ENCODE measurements around the gene VCAM1. TPM values are rescaled to one million over a fixed set of nuclear protein-coding genes. Genes with fewer than 3 reads are reported as not detected.

VCAM1 gene
- polyA plus RNA-seq, 4 donors: 0.22 to 14.6 (median 3.2) TPM

DNA sequence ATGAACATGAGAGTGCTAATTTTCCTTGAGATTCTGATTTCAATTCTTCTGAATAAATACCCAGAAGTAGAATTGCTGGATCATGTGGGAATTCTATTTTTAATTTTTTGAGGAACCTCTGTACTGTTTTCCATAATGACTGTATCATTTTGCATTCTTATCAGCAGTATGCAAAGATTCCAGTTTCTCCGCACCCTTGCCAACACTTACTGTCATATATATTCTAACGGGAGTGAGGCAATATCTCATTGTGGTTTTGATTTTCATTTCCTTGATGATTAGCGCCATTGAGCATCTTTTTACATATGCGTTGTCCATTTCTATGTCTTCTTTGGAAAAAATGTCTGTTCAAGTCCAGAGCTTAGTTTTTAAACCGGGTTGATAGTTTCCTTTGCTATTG, 33.2 kb downstream of the VCAM1 start:
- Histone ChIP-seq H3K4me1 (ENCODE audit: control insufficient read depth in 3 of 3, insufficient read depth in 2 of 3, low read depth in 1 of 3, low read length in 2 of 3) (no peaks in the 10 kb centered on the region), H3K27me3 (ENCODE audit: control insufficient read depth in 3 of 3, insufficient read depth in 3 of 3, low read length in 3 of 3) (no peaks in the 10 kb centered on the region), H3K27ac (ENCODE audit: low read depth in 1 of 3, low read length in 2 of 3) (no peak overlapping the region), H3K36me3 (ENCODE audit: control insufficient read depth in 3 of 3, insufficient read depth in 2 of 3, low read depth in 1 of 3, low read length in 3 of 3) (no peaks in the 10 kb centered on the region), H3K4me3 (ENCODE audit: low read depth in 1 of 3, low read length in 3 of 3) (no peak overlapping the region), H3K9me3 (ENCODE audit: control insufficient read depth in 2 of 2, insufficient read depth in 1 of 2, low read depth in 1 of 2, low read length in 1 of 2) (no peaks in the 10 kb centered on the region)
- FAIRE-seq: no peak
- DNase-seq: no peak
- WGBS, 3 donors: 84 to 89% (median 85%) methylated on average over 5 of the region's 5 CpGs

GRCh38 chr1:100757946-100758345, 38.4 kb downstream of the VCAM1 start:
- no peaks in the 10 kb centered on the region for H3K27me3 ChIP-seq (ENCODE audit: control insufficient read depth in 3 of 3, insufficient read depth in 3 of 3, low read length in 3 of 3)
- WGBS, 3 donors: 68 to 87% (median 74%) methylated on average over 4 of the region's 4 CpGs

GRCh38 chr1:100759188-100759587, 39.6 kb downstream of the VCAM1 start:
- 75 to 79% (median 77%) methylated on average over 3 of the region's 3 CpGs for WGBS, 3 donors
- Histone ChIP-seq H3K4me1 (ENCODE audit: control insufficient read depth in 3 of 3, insufficient read depth in 2 of 3, low read depth in 1 of 3, low read length in 2 of 3) (no peaks in the 10 kb centered on the region), H3K27ac (ENCODE audit: low read depth in 1 of 3, low read length in 2 of 3) (no peak overlapping the region), H3K36me3 (ENCODE audit: control insufficient read depth in 3 of 3, insufficient read depth in 2 of 3, low read depth in 1 of 3, low read length in 3 of 3) (no peaks in the 10 kb centered on the region), H3K9me3 (ENCODE audit: control insufficient read depth in 2 of 2, insufficient read depth in 1 of 2, low read depth in 1 of 2, low read length in 1 of 2) (no peaks in the 10 kb centered on the region), H3K4me3 (ENCODE audit: low read depth in 1 of 3, low read length in 3 of 3) (no peak overlapping the region), H3K27me3 (ENCODE audit: control insufficient read depth in 3 of 3, insufficient read depth in 3 of 3, low read length in 3 of 3) (no peaks in the 10 kb centered on the region)
- no peak for DNase-seq
- no peak for FAIRE-seq

More at GRCh38 chr1:100757946-100758345, 38.4 kb downstream of the VCAM1 start:
- Histone ChIP-seq H3K4me1 (ENCODE audit: control insufficient read depth in 3 of 3, insufficient read depth in 2 of 3, low read depth in 1 of 3, low read length in 2 of 3) (no peaks in the 10 kb centered on the region), H3K4me3 (ENCODE audit: low read depth in 1 of 3, low read length in 3 of 3) (no peak overlapping the region), H3K9me3 (ENCODE audit: control insufficient read depth in 2 of 2, insufficient read depth in 1 of 2, low read depth in 1 of 2, low read length in 1 of 2) (no peaks in the 10 kb centered on the region), H3K36me3 (ENCODE audit: control insufficient read depth in 3 of 3, insufficient read depth in 2 of 3, low read depth in 1 of 3, low read length in 3 of 3) (no peaks in the 10 kb centered on the region), H3K27ac (ENCODE audit: low read depth in 1 of 3, low read length in 2 of 3) (no peak overlapping the region)
- no peak for FAIRE-seq
- no peak for DNase-seq

DNA sequence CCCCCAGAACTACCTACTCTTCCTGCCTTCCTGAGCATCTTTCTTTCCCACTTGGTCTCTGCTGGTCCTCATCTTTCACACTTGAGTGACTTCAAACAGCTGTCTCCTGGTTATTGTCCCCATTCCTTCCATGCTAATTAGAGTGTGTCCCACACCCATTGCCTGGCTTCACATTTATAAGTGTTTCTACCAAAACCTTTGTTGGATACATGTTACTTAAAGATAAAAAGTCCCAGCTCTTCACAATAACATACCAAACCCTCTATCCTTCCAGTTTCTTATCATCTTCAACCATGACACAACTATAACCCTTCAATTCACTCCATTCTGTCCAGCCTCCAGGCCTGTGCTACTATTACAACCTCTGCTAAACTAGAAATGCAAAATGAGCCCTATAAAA, 41.0 kb downstream of the VCAM1 start:
- Histone ChIP-seq H3K4me1 (ENCODE audit: control insufficient read depth in 3 of 3, insufficient read depth in 2 of 3, low read depth in 1 of 3, low read length in 2 of 3) (no peaks in the 10 kb centered on the region), H3K4me3 (ENCODE audit: low read depth in 1 of 3, low read length in 3 of 3) (no peak overlapping the region), H3K27me3 (ENCODE audit: control insufficient read depth in 3 of 3, insufficient read depth in 3 of 3, low read length in 3 of 3) (no peaks in the 10 kb centered on the region), H3K9me3 (ENCODE audit: control insufficient read depth in 2 of 2, insufficient read depth in 1 of 2, low read depth in 1 of 2, low read length in 1 of 2) (no peaks in the 10 kb centered on the region), H3K36me3 (ENCODE audit: control insufficient read depth in 3 of 3, insufficient read depth in 2 of 3, low read depth in 1 of 3, low read length in 3 of 3) (no peaks in the 10 kb centered on the region), H3K27ac (ENCODE audit: low read depth in 1 of 3, low read length in 2 of 3) (no peak overlapping the region)
- no peak for FAIRE-seq
- no peak for DNase-seq

DNA sequence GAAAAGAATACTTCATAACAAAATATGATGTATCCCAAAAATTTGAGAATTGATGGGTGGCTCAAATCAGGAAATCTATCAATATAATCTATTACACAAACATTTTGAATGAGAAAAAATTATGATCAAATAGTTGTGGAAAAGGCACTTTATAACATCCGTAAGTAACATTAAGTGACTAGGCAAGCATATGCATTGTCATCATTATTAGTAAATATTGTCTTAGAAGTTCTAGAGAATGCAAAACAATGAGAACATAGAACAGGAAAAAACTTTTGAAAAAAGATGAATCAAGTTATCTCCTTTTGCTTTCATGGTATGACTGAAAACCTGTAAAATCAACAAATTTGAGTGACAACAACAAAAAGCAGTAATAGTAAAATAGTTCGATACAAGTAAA, 42.9 kb downstream of the VCAM1 start:
- no peak overlapping the region for H3K4me3 ChIP-seq (ENCODE audit: low read depth in 1 of 3, low read length in 3 of 3)
- 45 to 68% (median 58%) methylated on average over 2 of the region's 2 CpGs for WGBS, 3 donors
- FAIRE-seq (no peak), DNase-seq (no peak)
- H3K27ac ChIP-seq (ENCODE audit: low read depth in 1 of 3, low read length in 2 of 3): no peak overlapping the region
- H3K4me1 ChIP-seq (ENCODE audit: control insufficient read depth in 3 of 3, insufficient read depth in 2 of 3, low read depth in 1 of 3, low read length in 2 of 3): no peaks in the 10 kb centered on the region
- H3K27me3 ChIP-seq (ENCODE audit: control insufficient read depth in 3 of 3, insufficient read depth in 3 of 3, low read length in 3 of 3): no peaks in the 10 kb centered on the region
- H3K9me3 ChIP-seq (ENCODE audit: control insufficient read depth in 2 of 2, insufficient read depth in 1 of 2, low read depth in 1 of 2, low read length in 1 of 2): no peaks in the 10 kb centered on the region
- H3K36me3 ChIP-seq (ENCODE audit: control insufficient read depth in 3 of 3, insufficient read depth in 2 of 3, low read depth in 1 of 3, low read length in 3 of 3): no peaks in the 10 kb centered on the region

GRCh38 chr1:100767176-100767890, 47.8 kb downstream of the VCAM1 start:
- no peak for DNase-seq
- no peak for FAIRE-seq
- Histone ChIP-seq H3K4me1 (ENCODE audit: control insufficient read depth in 3 of 3, insufficient read depth in 2 of 3, low read depth in 1 of 3, low read length in 2 of 3) (no peaks in the 10 kb centered on the region), H3K4me3 (ENCODE audit: low read depth in 1 of 3, low read length in 3 of 3) (no peak overlapping the region), H3K36me3 (ENCODE audit: control insufficient read depth in 3 of 3, insufficient read depth in 2 of 3, low read depth in 1 of 3, low read length in 3 of 3) (no peaks in the 10 kb centered on the region), H3K27me3 (ENCODE audit: control insufficient read depth in 3 of 3, insufficient read depth in 3 of 3, low read length in 3 of 3) (no peaks in the 10 kb centered on the region), H3K9me3 (ENCODE audit: control insufficient read depth in 2 of 2, insufficient read depth in 1 of 2, low read depth in 1 of 2, low read length in 1 of 2) (no peaks in the 10 kb centered on the region), H3K27ac (ENCODE audit: low read depth in 1 of 3, low read length in 2 of 3) (no peak overlapping the region)

- Histone ChIP-seq H3K36me3 (ENCODE audit: control insufficient read depth in 3 of 3, insufficient read depth in 2 of 3, low read depth in 1 of 3, low read length in 3 of 3) (no peaks in the 10 kb centered on the region), H3K4me1 (ENCODE audit: control insufficient read depth in 3 of 3, insufficient read depth in 2 of 3, low read depth in 1 of 3, low read length in 2 of 3) (no peaks in the 10 kb centered on the region), H3K4me3 (ENCODE audit: low read depth in 1 of 3, low read length in 3 of 3) (no peak overlapping the region), H3K27ac (ENCODE audit: low read depth in 1 of 3, low read length in 2 of 3) (no peak overlapping the region), H3K9me3 (ENCODE audit: control insufficient read depth in 2 of 2, insufficient read depth in 1 of 2, low read depth in 1 of 2, low read length in 1 of 2) (no peaks in the 10 kb centered on the region), H3K27me3 (ENCODE audit: control insufficient read depth in 3 of 3, insufficient read depth in 3 of 3, low read length in 3 of 3) (no peaks in the 10 kb centered on the region)
- DNase-seq: no peak
- no peak for FAIRE-seq
- WGBS, 3 donors: 80 to 95% (median 85%) methylated on average over 2 of the region's 2 CpGs
Observed at GRCh38 chr1:100769323-100769722, 49.8 kb downstream of the VCAM1 start.

DNA sequence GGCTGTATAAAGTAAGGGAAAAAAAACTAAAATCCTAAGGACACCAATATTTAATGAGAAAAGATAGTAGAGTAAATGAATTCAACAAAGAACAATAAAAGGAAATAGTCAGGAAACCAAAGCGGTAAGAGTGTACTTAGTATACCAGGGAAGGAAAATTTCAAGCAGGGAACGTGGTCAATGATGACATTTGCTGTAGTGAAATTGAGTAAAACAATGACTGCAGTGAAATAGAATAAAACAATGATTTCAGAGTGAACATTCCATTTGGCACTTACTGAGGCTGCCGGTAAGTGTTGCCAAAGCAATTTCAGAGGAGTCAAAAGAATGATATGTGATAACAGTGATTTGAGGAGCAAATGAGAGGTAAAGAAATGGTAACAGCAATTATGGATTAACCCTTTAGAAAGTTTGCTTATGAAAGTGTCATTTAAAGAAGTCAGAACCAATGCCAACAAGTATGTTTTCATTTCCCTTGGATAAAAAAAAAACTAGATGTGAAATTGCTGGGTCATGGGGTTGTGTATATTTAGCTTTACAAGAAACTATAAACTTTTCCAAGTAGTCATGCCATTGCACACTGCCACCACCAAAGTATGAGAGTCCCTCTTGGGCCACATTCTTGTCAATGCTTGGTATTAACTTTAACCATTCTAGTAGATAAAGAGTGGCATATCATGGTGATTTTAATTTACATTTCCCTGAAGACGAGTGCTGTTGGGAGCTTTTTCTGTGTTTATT, 50.5 kb downstream of the VCAM1 start:
- no peak overlapping the region for H3K27ac ChIP-seq (ENCODE audit: low read depth in 1 of 3, low read length in 2 of 3)
- no peak for FAIRE-seq
- H3K36me3 ChIP-seq (ENCODE audit: control insufficient read depth in 3 of 3, insufficient read depth in 2 of 3, low read depth in 1 of 3, low read length in 3 of 3): no peaks in the 10 kb centered on the region
- H3K4me1 ChIP-seq (ENCODE audit: control insufficient read depth in 3 of 3, insufficient read depth in 2 of 3, low read depth in 1 of 3, low read length in 2 of 3): no peaks in the 10 kb centered on the region
- no peaks in the 10 kb centered on the region for H3K9me3 ChIP-seq (ENCODE audit: control insufficient read depth in 2 of 2, insufficient read depth in 1 of 2, low read depth in 1 of 2, low read length in 1 of 2)
- 58 to 73% (median 59%) methylated on average over 4 of the region's 4 CpGs for WGBS, 3 donors
- H3K4me3 ChIP-seq (ENCODE audit: low read depth in 1 of 3, low read length in 3 of 3): no peak overlapping the region
- no peak for DNase-seq
- no peaks in the 10 kb centered on the region for H3K27me3 ChIP-seq (ENCODE audit: control insufficient read depth in 3 of 3, insufficient read depth in 3 of 3, low read length in 3 of 3)

DNA sequence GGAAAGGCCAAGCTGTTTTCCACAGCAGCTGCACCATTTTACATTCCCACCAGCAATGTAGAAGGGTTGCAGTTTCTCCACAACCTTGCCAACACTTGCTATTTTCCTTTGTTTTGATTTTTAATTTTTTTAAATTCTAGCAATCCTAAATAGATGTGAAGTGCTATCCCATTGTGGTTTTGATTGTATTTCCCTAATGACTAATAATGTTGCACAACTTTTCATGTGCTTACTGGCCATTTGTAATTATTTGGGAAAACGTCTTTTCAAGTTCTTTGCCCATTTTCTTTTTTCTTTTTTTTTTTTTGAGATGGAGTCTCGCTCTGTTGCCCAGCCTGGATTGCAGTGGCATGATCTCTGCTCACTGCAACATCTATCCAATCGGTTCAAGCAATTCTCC, 53.9 kb downstream of the VCAM1 start:
- no peaks in the 10 kb centered on the region for H3K27me3 ChIP-seq (ENCODE audit: control insufficient read depth in 3 of 3, insufficient read depth in 3 of 3, low read length in 3 of 3)
- FAIRE-seq (no peak), DNase-seq (no peak)
- H3K9me3 ChIP-seq (ENCODE audit: control insufficient read depth in 2 of 2, insufficient read depth in 1 of 2, low read depth in 1 of 2, low read length in 1 of 2): no peaks in the 10 kb centered on the region
- no peak overlapping the region for H3K4me3 ChIP-seq (ENCODE audit: low read depth in 1 of 3, low read length in 3 of 3)
- 76 to 85% (median 83%) methylated on average over 3 of the region's 3 CpGs for WGBS, 3 donors
- H3K4me1 ChIP-seq (ENCODE audit: control insufficient read depth in 3 of 3, insufficient read depth in 2 of 3, low read depth in 1 of 3, low read length in 2 of 3): no peaks in the 10 kb centered on the region
- H3K27ac ChIP-seq (ENCODE audit: low read depth in 1 of 3, low read length in 2 of 3): no peak overlapping the region
- no peaks in the 10 kb centered on the region for H3K36me3 ChIP-seq (ENCODE audit: control insufficient read depth in 3 of 3, insufficient read depth in 2 of 3, low read depth in 1 of 3, low read length in 3 of 3)
